Esophagus muscularis mucosa (tissue), 4 donors: ENCODE measurements around the gene TMEM130. TPM values are rescaled to one million over a fixed set of nuclear protein-coding genes. Genes with fewer than 3 reads are reported as not detected.

Source experiments
- DNase-seq: peaks from one replicate; pipeline ENCODE4 v3.0.0-alpha.2; 2017; ENCODE audit errors: extremely low spot score
- H3K27ac ChIP-seq, 4 donors: fragments of 200-600 bp; sonication (generic); replicated peaks in 1 of 4; 1 replicate in 3 of 4; 2 replicates in 1 of 4; pipeline ENCODE4 v1.5.1; 2016 to 2019; ENCODE audit warnings: mild to moderate bottlenecking in 1 of 4
- H3K27me3 ChIP-seq, 4 donors: fragments of 200-600 bp; sonication (generic); one replicate each; pipeline versions ENCODE4 v1.5.1 to v1.6.0; 2016 to 2019
- H3K36me3 ChIP-seq, 4 donors: fragments of 200-600 bp; sonication (generic); one replicate each; pipeline ENCODE4 v1.5.1; 2016 to 2019
- H3K4me1 ChIP-seq, 4 donors: fragments of 200-600 bp; sonication (generic); one replicate each; pipeline ENCODE4 v1.5.1; 2016 to 2019
- H3K4me3 ChIP-seq, 4 donors: fragments of 200-600 bp; sonication (generic); 1 replicate in 2 of 4; 2 replicates in 2 of 4; pipeline ENCODE4 v1.5.1; 2016 to 2019; ENCODE audit warnings: mild to moderate bottlenecking in 4 of 4, moderate library complexity in 1 of 4
- H3K9me3 ChIP-seq, 4 donors: fragments of 200-600 bp; sonication (generic); 1 replicate in 3 of 4; 2 replicates in 1 of 4; pipeline ENCODE4 v1.5.1; 2016 to 2019
- EP300 ChIP-seq: sonication (generic); formaldehyde crosslinking; IDR thresholded peaks from one replicate; pipeline ENCODE4 v1.6.1; 2017; ENCODE audit warnings: antibody characterized with exemption
- POLR2A ChIP-seq: fragments of 450-650 bp; IDR thresholded peaks from one replicate; pipeline ENCODE4 v1.6.1; 2017; ENCODE audit warnings: antibody characterized with exemption, moderate library complexity, mild to moderate bottlenecking, low read depth
- POLR2AphosphoS5 ChIP-seq, 2 donors: sonication (generic); formaldehyde crosslinking; IDR thresholded peaks; one replicate each; pipeline ENCODE4 v1.6.1; 2017; ENCODE audit warnings: antibody characterized with exemption in 2 of 2
- WGBS: methylation state at CpG from one replicate; pipeline ENCODE4 v1.1.5; 2018; 5-methylcytosine and 5-hydroxymethylcytosine counted together
- intact Hi-C: fragments of 100-400 bp; cut with DNase I; formaldehyde crosslinking; loops from one replicate; pipeline ENCODE4 v1.15.1; 2023
- total RNA-seq, 4 donors: library from RNA; depleted of rRNA; stranded (reverse); fragments of >200 nt; gene quantifications; one replicate each; pipeline versions ENCODE4 v1.1.0 to v1.2.1, GENCODE V29; 2016
- TF ChIP-seq, protein P1 (sequence below), 3 experiments: fragments of 200-600 bp in 2 of 3; fragments of 450-650 bp in 1 of 3; sonication (generic) in 2 of 3; IDR thresholded peaks; one replicate each; pipeline ENCODE4 v1.5.1; 2017 to 2019; ENCODE audit warnings: antibody characterized with exemption in 3 of 3, mild to moderate bottlenecking in 2 of 3, moderate library complexity in 1 of 3

The TMEM130 gene
- total RNA-seq, 4 donors from 2014 or later = 0.57 to 2.3 (median 0.87) TPM

- TF ChIP-seq POLR2AphosphoS5 (IDR thresholded peaks at IDR 0.05) (no peak), EP300 (no peak), POLR2A (no peak)
- TF ChIP-seq, protein P1, sequence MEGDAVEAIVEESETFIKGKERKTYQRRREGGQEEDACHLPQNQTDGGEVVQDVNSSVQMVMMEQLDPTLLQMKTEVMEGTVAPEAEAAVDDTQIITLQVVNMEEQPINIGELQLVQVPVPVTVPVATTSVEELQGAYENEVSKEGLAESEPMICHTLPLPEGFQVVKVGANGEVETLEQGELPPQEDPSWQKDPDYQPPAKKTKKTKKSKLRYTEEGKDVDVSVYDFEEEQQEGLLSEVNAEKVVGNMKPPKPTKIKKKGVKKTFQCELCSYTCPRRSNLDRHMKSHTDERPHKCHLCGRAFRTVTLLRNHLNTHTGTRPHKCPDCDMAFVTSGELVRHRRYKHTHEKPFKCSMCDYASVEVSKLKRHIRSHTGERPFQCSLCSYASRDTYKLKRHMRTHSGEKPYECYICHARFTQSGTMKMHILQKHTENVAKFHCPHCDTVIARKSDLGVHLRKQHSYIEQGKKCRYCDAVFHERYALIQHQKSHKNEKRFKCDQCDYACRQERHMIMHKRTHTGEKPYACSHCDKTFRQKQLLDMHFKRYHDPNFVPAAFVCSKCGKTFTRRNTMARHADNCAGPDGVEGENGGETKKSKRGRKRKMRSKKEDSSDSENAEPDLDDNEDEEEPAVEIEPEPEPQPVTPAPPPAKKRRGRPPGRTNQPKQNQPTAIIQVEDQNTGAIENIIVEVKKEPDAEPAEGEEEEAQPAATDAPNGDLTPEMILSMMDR (IDR thresholded peaks at IDR 0.05) = no peak
- no peaks in the 10 kb centered on the region for H3K36me3 ChIP-seq
- no peaks in the 10 kb centered on the region for H3K27me3 ChIP-seq
- peaks cover 0 to 10% (median 4%) of the 10 kb centered on the region in 4 donors for H3K4me1 ChIP-seq
- no peak for DNase-seq
- 68% methylated on average over 3 of the region's 3 CpGs for WGBS
- H3K9me3 ChIP-seq = no peaks in the 10 kb centered on the region
- no peak overlapping the region for H3K4me3 ChIP-seq
- intact Hi-C loops = no loop called here
- H3K27ac ChIP-seq = no peak overlapping the region
These were observed 52.7 kb downstream of the TMEM130 start for GRCh38 chr7:98816967-98817710.

GRCh38 chr7:98816241-98816640 is 53.6 kb downstream of the TMEM130 start:
- WGBS = 51% methylated on average over 4 of the region's 4 CpGs
- Histone ChIP-seq H3K27ac (no peak overlapping the region), H3K27me3 (no peaks in the 10 kb centered on the region), H3K4me3 (no peak overlapping the region), H3K36me3 (no peaks in the 10 kb centered on the region), H3K9me3 (no peaks in the 10 kb centered on the region), H3K4me1 (peaks cover 0 to 10% (median 4%) of the 10 kb centered on the region in 4 donors)
- no peak for DNase-seq
- no peak for TF ChIP-seq POLR2A
- TF ChIP-seq POLR2AphosphoS5 (IDR thresholded peaks at IDR 0.05) = no peak
- TF ChIP-seq, protein P1 (IDR thresholded peaks at IDR 0.05) = no peak
- no peak for TF ChIP-seq EP300
- intact Hi-C loops = no loop called here

GRCh38 chr7:98815313-98815712 is 54.5 kb downstream of the TMEM130 start:
- WGBS = 72% methylated on average over 1 of the region's 1 CpG
- intact Hi-C loops = no loop called here

GRCh38 chr7:98811299-98811698 is 58.5 kb downstream of the TMEM130 start:
- no peak overlapping the region for H3K4me3 ChIP-seq
- peaks cover 0 to 4% (median 0%) of the 10 kb centered on the region in 4 donors for H3K27me3 ChIP-seq
- no peaks in the 10 kb centered on the region for H3K36me3 ChIP-seq
- H3K4me1 ChIP-seq = peaks cover 0 to 5% (median 2%) of the 10 kb centered on the region in 4 donors
- H3K9me3 ChIP-seq = peaks cover 0 to 6% (median 0%) of the 10 kb centered on the region in 4 donors
- WGBS = 89% methylated on average over 1 of the region's 1 CpG
- no peak for DNase-seq
- no peak for TF ChIP-seq POLR2AphosphoS5 (IDR thresholded peaks at IDR 0.05)
- TF ChIP-seq EP300 = no peak
- TF ChIP-seq, protein P1 (IDR thresholded peaks at IDR 0.05) = no peak
- TF ChIP-seq POLR2A = no peak
- intact Hi-C loops = no loop called here
- H3K27ac ChIP-seq = no peak overlapping the region

More at GRCh38 chr7:98815313-98815712, 54.5 kb downstream of the TMEM130 start:
- Histone ChIP-seq H3K27ac (no peak overlapping the region), H3K9me3 (peaks cover 0 to under 1% (median 0%) of the 10 kb centered on the region in 4 donors), H3K27me3 (no peaks in the 10 kb centered on the region), H3K4me1 (peaks cover 0 to 10% (median 4%) of the 10 kb centered on the region in 4 donors), H3K4me3 (no peak overlapping the region), H3K36me3 (no peaks in the 10 kb centered on the region)
- DNase-seq = no peak
- TF ChIP-seq, protein P1 (IDR thresholded peaks at IDR 0.05) = no peak
- no peak for TF ChIP-seq POLR2A
- TF ChIP-seq POLR2AphosphoS5 (IDR thresholded peaks at IDR 0.05) = no peak
- TF ChIP-seq EP300 = no peak
